Activated naive CD4-positive, alpha-beta T cell treated with anti-CD3 and anti-CD28 coated beads, Interleukin-2, amount 50 U/mL, for 24 hours (primary cell): ENCODE data around the gene SUDS3.
"Not testable (repeated sequence)": the region's sequence is repeated elsewhere in the genome, so short reads cannot be mapped to it uniquely, and the experiment has no call there.

Experiments used
- H3K27ac Mint-ChIP-seq: one replicate; pipeline ENCODE4 v1.8.0; 2021; ENCODE audit warnings: mild to moderate bottlenecking, mixed read lengths
- H3K27me3 Mint-ChIP-seq: one replicate; pipeline ENCODE4 v1.8.0; 2021; ENCODE audit warnings: mixed read lengths
- H3K36me3 Mint-ChIP-seq: one replicate; pipeline ENCODE4 v1.8.0; 2021; ENCODE audit warnings: mixed read lengths
- H3K4me1 Mint-ChIP-seq: one replicate; pipeline ENCODE4 v1.8.0; 2021; ENCODE audit warnings: mixed read lengths
- H3K4me3 Mint-ChIP-seq: one replicate; pipeline ENCODE4 v1.8.0; 2021; ENCODE audit warnings: mild to moderate bottlenecking, mixed read lengths
- H3K9me3 Mint-ChIP-seq: one replicate; pipeline ENCODE4 v1.8.0; 2021; ENCODE audit warnings: mixed read lengths

Gene SUDS3

GRCh38 chr12:118404876-118405521, 28.6 kb downstream of the SUDS3 start:
- H3K4me1 Mint-ChIP-seq, result no peaks in the 10 kb centered on the region
- H3K36me3 Mint-ChIP-seq, result peaks cover 12% of the 10 kb centered on the region
- no peak overlapping the region for H3K27ac Mint-ChIP-seq
- no peaks in the 10 kb centered on the region for H3K9me3 Mint-ChIP-seq
- H3K27me3 Mint-ChIP-seq, result no peaks in the 10 kb centered on the region
- H3K4me3 Mint-ChIP-seq, result no peak overlapping the region

- not testable (repeated sequence) for H3K4me1 Mint-ChIP-seq, H3K9me3 Mint-ChIP-seq, H3K27ac Mint-ChIP-seq, H3K4me3 Mint-ChIP-seq, H3K27me3 Mint-ChIP-seq
- peaks cover 27% of the 10 kb centered on the region for H3K36me3 Mint-ChIP-seq
These were observed 31.9 kb downstream of the SUDS3 start for GRCh38 chr12:118408241-118408640.

- Mint-ChIP-seq H3K4me1 (no peaks in the 10 kb centered on the region), H3K9me3 (no peaks in the 10 kb centered on the region), H3K4me3 (no peak overlapping the region), H3K27ac (no peak overlapping the region), H3K36me3 (peaks cover 41% of the 10 kb centered on the region), H3K27me3 (no peaks in the 10 kb centered on the region)
These were observed 33.5 kb downstream of the SUDS3 start for GRCh38 chr12:118409834-118410233.

- peaks cover 33% of the 10 kb centered on the region for H3K36me3 Mint-ChIP-seq
- no peak overlapping the region for H3K4me3 Mint-ChIP-seq
- no peaks in the 10 kb centered on the region for H3K27me3 Mint-ChIP-seq
- H3K9me3 Mint-ChIP-seq, result no peaks in the 10 kb centered on the region
- no peak overlapping the region for H3K27ac Mint-ChIP-seq
- no peaks in the 10 kb centered on the region for H3K4me1 Mint-ChIP-seq
These were observed 41.6 kb downstream of the SUDS3 start for GRCh38 chr12:118417942-118418341.

- no peak overlapping the region for H3K27ac Mint-ChIP-seq
- no peaks in the 10 kb centered on the region for H3K9me3 Mint-ChIP-seq
- H3K4me3 Mint-ChIP-seq, result no peak overlapping the region
- H3K27me3 Mint-ChIP-seq, result no peaks in the 10 kb centered on the region
- H3K4me1 Mint-ChIP-seq, result no peaks in the 10 kb centered on the region
- peaks cover 29% of the 10 kb centered on the region for H3K36me3 Mint-ChIP-seq
These were observed 42.2 kb downstream of the SUDS3 start for GRCh38 chr12:118418385-118419057.

- Mint-ChIP-seq H3K4me1 (peaks cover 5% of the 10 kb centered on the region), H3K4me3 (no peak overlapping the region), H3K27ac (no peak overlapping the region), H3K36me3 (peaks cover 16% of the 10 kb centered on the region), H3K27me3 (no peaks in the 10 kb centered on the region), H3K9me3 (no peaks in the 10 kb centered on the region)
These were observed 44.3 kb downstream of the SUDS3 start for GRCh38 chr12:118420673-118421072.

- no peaks in the 10 kb centered on the region for H3K27me3 Mint-ChIP-seq
- no peak overlapping the region for H3K4me3 Mint-ChIP-seq
- H3K9me3 Mint-ChIP-seq, result no peaks in the 10 kb centered on the region
- peaks cover 5% of the 10 kb centered on the region for H3K4me1 Mint-ChIP-seq
- no peak overlapping the region for H3K27ac Mint-ChIP-seq
- peaks cover 16% of the 10 kb centered on the region for H3K36me3 Mint-ChIP-seq
These were observed 48.5 kb downstream of the SUDS3 start for GRCh38 chr12:118424884-118425283.

- Mint-ChIP-seq H3K4me3 (no peak overlapping the region), H3K27me3 (no peaks in the 10 kb centered on the region), H3K27ac (no peak overlapping the region), H3K9me3 (no peaks in the 10 kb centered on the region), H3K36me3 (peaks cover 16% of the 10 kb centered on the region), H3K4me1 (peaks cover 5% of the 10 kb centered on the region)
These were observed 49.0 kb downstream of the SUDS3 start for GRCh38 chr12:118425364-118425763.

- Mint-ChIP-seq H3K4me1 (peaks cover 5% of the 10 kb centered on the region), H3K27me3 (no peaks in the 10 kb centered on the region), H3K4me3 (no peak overlapping the region)
These were observed 51.5 kb downstream of the SUDS3 start for GRCh38 chr12:118427819-118428218.

GRCh38 chr12:118428643-118429042, 52.3 kb downstream of the SUDS3 start:
- Mint-ChIP-seq H3K9me3 (peaks cover 4% of the 10 kb centered on the region), H3K27ac (no peak overlapping the region), H3K4me1 (peaks cover 5% of the 10 kb centered on the region), H3K36me3 (peaks cover 21% of the 10 kb centered on the region), H3K4me3 (no peak overlapping the region), H3K27me3 (no peaks in the 10 kb centered on the region)

More at GRCh38 chr12:118427819-118428218, 51.5 kb downstream of the SUDS3 start:
- Mint-ChIP-seq H3K9me3 (no peaks in the 10 kb centered on the region), H3K36me3 (peaks cover 17% of the 10 kb centered on the region), H3K27ac (no peak overlapping the region)

GRCh38 chr12:118429688-118430383, 53.5 kb downstream of the SUDS3 start:
- Mint-ChIP-seq H3K36me3 (peaks cover 21% of the 10 kb centered on the region), H3K27me3 (no peaks in the 10 kb centered on the region), H3K9me3 (peaks cover 5% of the 10 kb centered on the region), H3K4me3 (no peak overlapping the region), H3K4me1 (peaks cover 5% of the 10 kb centered on the region), H3K27ac (no peak overlapping the region)

- no peak overlapping the region for H3K4me3 Mint-ChIP-seq
- H3K36me3 Mint-ChIP-seq, result peaks cover 17% of the 10 kb centered on the region
- no peaks in the 10 kb centered on the region for H3K27me3 Mint-ChIP-seq
- H3K4me1 Mint-ChIP-seq, result peaks cover 1% of the 10 kb centered on the region
- H3K9me3 Mint-ChIP-seq, result peaks cover 5% of the 10 kb centered on the region
- no peak overlapping the region for H3K27ac Mint-ChIP-seq
These were observed 54.2 kb downstream of the SUDS3 start for GRCh38 chr12:118430516-118430915.

- Mint-ChIP-seq H3K4me1 (no peaks in the 10 kb centered on the region), H3K27ac (no peak overlapping the region), H3K36me3 (peaks cover 11% of the 10 kb centered on the region), H3K4me3 (no peak overlapping the region), H3K9me3 (peaks cover 5% of the 10 kb centered on the region), H3K27me3 (no peaks in the 10 kb centered on the region)
These were observed 56.6 kb downstream of the SUDS3 start for GRCh38 chr12:118432812-118433545.

- Mint-ChIP-seq H3K36me3 (peaks cover 7% of the 10 kb centered on the region), H3K27ac (no peak overlapping the region), H3K4me3 (no peak overlapping the region), H3K27me3 (peaks cover 5% of the 10 kb centered on the region), H3K9me3 (peaks cover 5% of the 10 kb centered on the region), H3K4me1 (no peaks in the 10 kb centered on the region)
These were observed 59.8 kb downstream of the SUDS3 start for GRCh38 chr12:118436002-118436730.

- Mint-ChIP-seq H3K9me3 (peaks cover 5% of the 10 kb centered on the region), H3K36me3 (peaks cover 7% of the 10 kb centered on the region), H3K4me1 (no peaks in the 10 kb centered on the region), H3K27me3 (peaks cover 5% of the 10 kb centered on the region), H3K27ac (no peak overlapping the region), H3K4me3 (no peak overlapping the region)
These were observed 60.6 kb downstream of the SUDS3 start for GRCh38 chr12:118436986-118437385.
